Pancreas (tissue), 10 donors: ENCODE measurements around the gene ZNF648. TPM values are rescaled to one million over a fixed set of nuclear protein-coding genes. Genes with fewer than 3 reads are reported as not detected.
A peak's percentile ranks its signal among the peaks of the same experiment; 100 is the strongest.

Experiments
- ATAC-seq, 4 donors: fragments of 200-7000 bp; cut with Tn5 transposase; one replicate each; pipeline versions ENCODE4 v1.8.0 to v1.9.1; 2020; ENCODE audit warnings: mild to moderate bottlenecking in 4 of 4, moderate library complexity in 4 of 4
- DNase-seq, 6 donors: peaks; one replicate each; pipeline ENCODE4 v3.0.0-alpha.2; 2020
- FAIRE-seq: peaks from 2 replicates; lab custom pipeline; 2012; peaks lifted over from hg19 to GRCh38; lab: Jason Lieb, UNC
- H3K27ac ChIP-seq, 4 donors: fragments of 200-600 bp; sonication (generic); 1 replicate in 3 of 4; 2 replicates in 1 of 4; pipeline versions ENCODE4 v1.5.0 to v1.8.0; 2020
- H3K27me3 ChIP-seq, 4 donors: fragments of 200-600 bp; one replicate each; pipeline ENCODE4 v1.8.0; 2021
- H3K36me3 ChIP-seq, 3 donors: fragments of 200-600 bp; sonication (generic) in 1 of 3; one replicate each; pipeline versions ENCODE4 v1.5.0 to v1.8.0; 2020 to 2021
- H3K4me1 ChIP-seq, 3 donors: fragments of 200-600 bp; one replicate each; pipeline ENCODE4 v1.8.0; 2021
- H3K4me3 ChIP-seq, 4 donors: fragments of 200-600 bp; sonication (generic) in 2 of 4; one replicate each; pipeline versions ENCODE4 v1.5.0 to v1.8.0; 2020 to 2021
- H3K9me3 ChIP-seq, 4 donors: fragments of 200-600 bp; one replicate each; pipeline ENCODE4 v1.8.0; 2021
- WGBS, 2 donors: extraction: QIAGEN DNeasy Blood & Tissue Kit; methylation state at CpG; one replicate each; pipeline ENCODE4 v1.1.7; 2013; 5-methylcytosine and 5-hydroxymethylcytosine counted together
- intact Hi-C, 3 donors: fragments of 100-400 bp; cut with DNase I; formaldehyde crosslinking; loops; one replicate each; pipeline versions ENCODE4 v1.11.1 to v1.14.2; 2022
- polyA plus RNA-seq, 2 donors: library from polyadenylated mRNA; stranded (reverse); fragments of 200-250 nt; gene quantifications; one replicate each; pipeline ENCODE4 v1.2.3, GENCODE V29; 2013
- total RNA-seq, 6 donors: library from RNA; stranded (reverse); fragmentation: NEBNext Ultra II Directional in 4 of 6; extraction: Animal tissue kit (Norgen Biotek cat#: 25700) in 4 of 6; gene quantifications; one replicate each; pipeline versions ENCODE4 v1.2.1 to v1.2.4, GENCODE V29; 2021 to 2023
- TF ChIP-seq, protein P1 (sequence below), 4 donors: fragments of 200-600 bp; sonication (generic) in 3 of 4; IDR thresholded peaks; one replicate each; pipeline versions ENCODE4 v1.5.0 to v1.8.0; 2021; ENCODE audit warnings: antibody characterized with exemption in 4 of 4
- donor health status: healthy with polysubstance abuse.
- donor health status: DM: no; HTN: no; CAD: no; lungs with moderate emphysema.
- donor health status: DM: no; HTN: no; CAD: no.
- donor health status: control.
- donor health status: control.
- donor health status: Bipolar disorder and iron deficiency.
- donor health status: DM: yes; HTN: yes; CAD: no.
- donor health status: DM: no; HTN: no; CAD: no.
- donor health status: DM: no; HTN: no; CAD: no.
- donor health status: DM: yes; HTN: yes; CAD: no.

ZNF648 gene
- total and polyA plus RNA-seq, 8 donors, result 0.09 to 0.32 (median 0.17) TPM; not detected in 4

DNA sequence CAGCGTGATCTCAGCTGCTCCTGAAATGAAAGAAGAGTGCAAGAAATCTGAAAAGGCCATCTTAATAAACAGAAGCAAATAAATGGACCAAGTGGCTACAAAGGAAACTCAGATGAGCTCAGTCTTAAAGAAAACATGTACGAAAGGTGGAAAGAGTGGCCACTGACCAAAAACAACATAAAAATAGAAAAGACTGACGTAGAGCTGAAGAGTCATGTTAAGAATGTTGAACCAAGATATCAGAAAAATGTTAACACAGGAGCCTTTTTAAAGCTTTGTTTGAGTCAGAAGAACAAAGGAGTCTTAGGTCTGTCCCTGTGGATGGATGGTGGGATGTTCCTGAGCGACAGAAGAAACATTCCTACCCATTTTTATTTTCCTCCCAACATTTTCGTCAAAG, 30.8 kb upstream of the ZNF648 start:
- peak in 1 of 4 donors; percentile 33 for ATAC-seq
- FAIRE-seq, result no peak
- intact Hi-C loops, result no loop called here
- Histone ChIP-seq H3K27ac (no peak overlapping the region), H3K9me3 (no peaks in the 10 kb centered on the region), H3K4me3 (no peak overlapping the region), H3K36me3 (no peaks in the 10 kb centered on the region), H3K27me3 (no peaks in the 10 kb centered on the region), H3K4me1 (no peaks in the 10 kb centered on the region)
- DNase-seq, result no peak
- 58 to 75% methylated on average over 5 of the region's 5 CpGs for WGBS, 2 donors
- TF ChIP-seq, protein P1, sequence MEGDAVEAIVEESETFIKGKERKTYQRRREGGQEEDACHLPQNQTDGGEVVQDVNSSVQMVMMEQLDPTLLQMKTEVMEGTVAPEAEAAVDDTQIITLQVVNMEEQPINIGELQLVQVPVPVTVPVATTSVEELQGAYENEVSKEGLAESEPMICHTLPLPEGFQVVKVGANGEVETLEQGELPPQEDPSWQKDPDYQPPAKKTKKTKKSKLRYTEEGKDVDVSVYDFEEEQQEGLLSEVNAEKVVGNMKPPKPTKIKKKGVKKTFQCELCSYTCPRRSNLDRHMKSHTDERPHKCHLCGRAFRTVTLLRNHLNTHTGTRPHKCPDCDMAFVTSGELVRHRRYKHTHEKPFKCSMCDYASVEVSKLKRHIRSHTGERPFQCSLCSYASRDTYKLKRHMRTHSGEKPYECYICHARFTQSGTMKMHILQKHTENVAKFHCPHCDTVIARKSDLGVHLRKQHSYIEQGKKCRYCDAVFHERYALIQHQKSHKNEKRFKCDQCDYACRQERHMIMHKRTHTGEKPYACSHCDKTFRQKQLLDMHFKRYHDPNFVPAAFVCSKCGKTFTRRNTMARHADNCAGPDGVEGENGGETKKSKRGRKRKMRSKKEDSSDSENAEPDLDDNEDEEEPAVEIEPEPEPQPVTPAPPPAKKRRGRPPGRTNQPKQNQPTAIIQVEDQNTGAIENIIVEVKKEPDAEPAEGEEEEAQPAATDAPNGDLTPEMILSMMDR (IDR thresholded peaks at IDR 0.05), result no peak

DNA sequence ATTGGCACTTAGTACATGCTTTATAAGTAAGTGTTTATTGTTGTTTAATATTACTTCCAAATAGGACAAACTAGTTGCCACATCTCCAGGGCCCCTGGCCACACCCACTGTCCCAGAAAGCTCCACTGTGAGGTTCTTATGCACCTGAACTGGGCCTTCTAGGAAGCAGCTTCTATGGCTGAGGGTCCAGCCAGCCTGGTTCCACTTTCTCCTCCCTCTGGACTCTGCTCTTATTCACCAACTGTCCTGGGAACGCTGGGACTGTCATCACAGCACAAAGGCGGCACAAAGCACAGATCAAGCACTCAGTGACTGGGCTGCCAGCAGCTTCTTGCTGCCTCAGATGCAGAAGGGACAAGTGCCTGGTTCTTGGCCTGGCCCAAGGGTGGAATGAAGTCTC, 29.6 kb upstream of the ZNF648 start:
- H3K27me3 ChIP-seq, result no peaks in the 10 kb centered on the region
- H3K4me3 ChIP-seq, result no peak overlapping the region
- no peak overlapping the region for H3K27ac ChIP-seq
- FAIRE-seq (no peak), DNase-seq (no peak), ATAC-seq (no peak)
- no peaks in the 10 kb centered on the region for H3K4me1 ChIP-seq
- H3K36me3 ChIP-seq, result no peaks in the 10 kb centered on the region
- TF ChIP-seq, protein P1 (IDR thresholded peaks at IDR 0.05), result no peak
- no peaks in the 10 kb centered on the region for H3K9me3 ChIP-seq
- 80 to 81% methylated on average over 2 of the region's 2 CpGs for WGBS, 2 donors
- intact Hi-C loops, result no loop called here

DNA sequence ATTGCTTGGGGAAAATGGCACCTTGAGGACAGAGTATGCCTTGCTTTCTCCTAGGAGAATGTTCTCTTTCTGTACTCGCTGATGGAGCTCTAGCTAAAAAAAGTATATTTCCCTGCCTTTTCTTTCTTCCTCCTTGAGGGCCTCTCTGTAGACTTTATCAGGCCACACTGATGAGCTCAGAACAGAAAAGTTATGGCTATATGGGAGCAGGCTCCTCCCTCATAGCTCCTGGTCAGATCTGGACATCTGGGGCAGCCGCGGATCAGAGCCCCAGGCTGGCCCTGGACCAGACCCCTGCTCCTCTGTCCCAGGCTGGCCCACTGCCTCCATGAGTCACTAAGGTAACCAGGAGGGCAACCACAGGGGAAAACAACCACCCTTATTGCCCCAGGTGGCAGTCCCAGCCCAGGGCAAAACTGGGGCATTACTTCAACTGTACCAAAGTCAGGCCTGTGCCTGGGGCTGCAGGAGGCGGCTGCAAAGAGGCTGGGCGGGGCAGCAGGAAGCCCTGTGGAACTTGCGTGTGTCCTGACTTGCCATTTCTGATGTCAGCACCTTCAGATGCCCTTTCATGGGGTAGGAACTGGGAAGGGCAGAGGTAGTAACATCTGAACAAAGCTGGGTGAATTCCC, 26.3 kb upstream of the ZNF648 start:
- WGBS, 2 donors, result 63 to 74% methylated on average over 6 of the region's 6 CpGs
- peak in 2 of 6 donors; percentile 17 to 27 for DNase-seq
- H3K4me1 ChIP-seq, result peaks cover 0 to 4% (median 0%) of the 10 kb centered on the region in 3 donors
- H3K27ac ChIP-seq, result no peak overlapping the region
- H3K4me3 ChIP-seq, result no peak overlapping the region
- no peak for FAIRE-seq
- no peaks in the 10 kb centered on the region for H3K27me3 ChIP-seq
- ATAC-seq, result no peak
- H3K9me3 ChIP-seq, result no peaks in the 10 kb centered on the region
- no peaks in the 10 kb centered on the region for H3K36me3 ChIP-seq
- TF ChIP-seq, protein P1 (IDR thresholded peaks at IDR 0.05), result no peak
- intact Hi-C loops, result loop anchor here in 2 of 3 donors (5.0 to 10.0 kb wide), 4 partner anchors 57 to 497 kb away; partner anchors contain the start of genes GLUL (in 1 of the 2) and RNASEL (in 1 of the 2)

DNA sequence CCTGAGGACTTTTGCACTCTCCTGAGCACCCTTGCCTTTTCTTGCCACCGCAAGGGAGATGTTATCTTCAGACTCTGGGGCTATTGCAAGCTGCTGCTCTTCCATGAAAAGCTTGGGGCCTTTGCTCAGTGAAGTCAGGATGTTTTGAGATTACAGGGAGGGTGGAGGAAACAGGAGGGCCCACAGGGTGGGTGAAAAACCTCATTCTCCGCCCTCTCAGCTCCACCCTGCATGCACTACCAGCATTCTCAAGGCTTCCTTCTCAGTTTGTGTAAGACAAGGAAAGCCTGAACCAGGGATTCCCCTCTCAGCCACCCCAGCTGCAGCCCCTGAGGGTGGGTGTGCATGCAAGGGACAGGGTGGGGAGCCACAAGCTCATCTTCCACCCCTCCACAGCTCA, 25.8 kb upstream of the ZNF648 start:
- intact Hi-C loops, result loop anchor here in 2 of 3 donors (5.0 to 10.0 kb wide), 4 partner anchors 57 to 497 kb away; partner anchors contain the start of genes GLUL (in 1 of the 2) and RNASEL (in 1 of the 2)
- TF ChIP-seq, protein P1 (IDR thresholded peaks at IDR 0.05), result no peak
- H3K27me3 ChIP-seq, result no peaks in the 10 kb centered on the region
- DNase-seq (no peak), ATAC-seq (no peak), FAIRE-seq (no peak)
- no peaks in the 10 kb centered on the region for H3K36me3 ChIP-seq
- no peak overlapping the region for H3K4me3 ChIP-seq
- no peak overlapping the region for H3K27ac ChIP-seq
- 90 to 100% methylated on average over 2 of the region's 2 CpGs for WGBS, 2 donors
- H3K9me3 ChIP-seq, result no peaks in the 10 kb centered on the region
- peaks cover 0 to 4% (median 0%) of the 10 kb centered on the region in 3 donors for H3K4me1 ChIP-seq

DNA sequence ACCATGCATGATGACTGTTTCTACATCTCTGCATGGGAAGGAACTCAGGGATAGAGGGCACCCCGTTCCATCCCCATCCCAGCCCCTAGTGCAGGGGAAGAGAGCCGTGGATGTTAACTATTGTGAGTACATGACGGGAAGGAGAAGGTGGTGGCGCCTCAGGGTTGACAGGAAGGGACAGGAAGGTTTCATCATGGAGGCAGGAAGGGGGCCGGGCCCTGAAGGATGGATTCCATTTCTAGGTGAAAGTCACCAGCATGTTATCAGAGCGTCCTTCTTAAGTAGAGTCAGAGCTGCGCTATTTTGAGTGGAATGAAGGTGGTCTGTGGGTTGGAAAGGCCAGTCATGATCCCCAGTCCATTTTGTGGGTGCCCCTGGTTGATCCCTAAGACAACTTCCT, 25.1 kb upstream of the ZNF648 start:
- FAIRE-seq (no peak), ATAC-seq (no peak), DNase-seq (no peak)
- Histone ChIP-seq H3K4me1 (peaks cover 0 to 4% (median 0%) of the 10 kb centered on the region in 3 donors), H3K4me3 (no peak overlapping the region), H3K36me3 (no peaks in the 10 kb centered on the region), H3K9me3 (no peaks in the 10 kb centered on the region), H3K27ac (no peak overlapping the region), H3K27me3 (no peaks in the 10 kb centered on the region)
- 89 to 92% methylated on average over 7 of the region's 7 CpGs for WGBS, 2 donors
- TF ChIP-seq, protein P1 (IDR thresholded peaks at IDR 0.05), result no peak
- intact Hi-C loops, result loop anchor here in 2 of 3 donors (5.0 to 10.0 kb wide), 4 partner anchors 58 to 498 kb away; partner anchors contain the start of genes GLUL (in 1 of the 2) and RNASEL (in 1 of the 2)
